ENCODE data around the gene CORO1C. TPM values are rescaled to one million over a fixed set of nuclear protein-coding genes. Genes with fewer than 3 reads are reported as not detected.

CORO1C gene
- total RNA-seq, 2 experiments from 2014 or later = 30.9 to 35.7 TPM

DNA sequence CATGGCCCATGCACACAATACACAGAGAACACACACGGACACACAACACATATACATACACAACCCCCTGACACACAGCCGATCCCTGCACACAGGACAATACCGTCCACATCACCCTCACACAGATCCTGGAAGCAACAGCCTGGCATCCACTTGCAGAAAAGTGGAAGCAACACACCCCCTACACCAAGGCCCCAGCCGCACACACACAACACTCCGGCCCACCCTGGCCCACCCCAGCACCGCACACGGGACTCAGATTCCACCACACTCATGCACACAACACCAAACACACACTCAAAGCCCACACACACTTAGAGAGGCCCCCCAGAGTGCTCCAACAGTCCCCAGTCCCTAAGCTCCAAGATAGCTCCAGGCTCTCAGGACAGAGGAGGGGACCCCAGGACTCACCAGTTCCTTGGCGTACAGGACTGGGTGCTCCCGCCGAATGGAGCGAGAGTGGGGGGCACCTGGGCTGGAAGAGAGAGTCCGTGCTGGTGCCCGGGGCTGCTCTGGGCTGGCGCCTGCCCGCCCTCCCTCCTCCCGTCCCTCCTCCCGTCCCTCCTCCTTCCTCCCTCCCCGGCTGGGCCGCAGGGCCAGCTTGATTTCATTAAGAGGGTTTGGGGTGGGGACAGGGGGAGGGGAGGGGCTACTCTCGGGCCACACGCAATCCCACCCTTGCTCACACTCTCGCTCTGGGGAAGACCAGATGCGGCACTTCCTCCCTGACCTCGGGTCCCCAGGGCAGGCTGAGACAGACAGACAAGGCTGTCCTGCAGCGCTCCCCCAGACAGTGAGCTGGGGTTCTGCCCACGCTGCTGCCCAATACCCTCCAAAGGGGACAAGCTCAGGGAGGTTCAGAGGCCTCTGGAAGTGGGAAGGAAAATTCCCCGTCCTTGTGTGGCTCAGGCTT lies 133.5 kb downstream of the CORO1C start, which contains the start of gene TMEM119:
TMEM119 (minus strand) TSS at position 526 of the 913 bp plus-strand sequence. CDS start 5,701 bp downstream, outside the sequence.
- no peak within 1 kb of the TSS for H3K27ac Mint-ChIP-seq
- ChIA-PET POLR2A (no interaction called here), CTCF (interaction anchor here (1.5 kb wide), 1 partner anchor 20 kb away, joined by 3 read pairs; no protein-coding TSS in a partner anchor)
- no peak for DNase-seq
- no peaks in the 10 kb centered on the region for H3K36me3 Mint-ChIP-seq (ENCODE audit: low read depth)
- no peaks in the 10 kb centered on the region for H3K27me3 Mint-ChIP-seq
- no peaks in the 10 kb centered on the region for H3K4me1 Mint-ChIP-seq
- no peaks in the 10 kb centered on the region for H3K9me3 Mint-ChIP-seq
- no peak within 1 kb of the TSS for H3K4me3 Mint-ChIP-seq

GRCh38 chr12:108596854-108597558 lies 134.3 kb downstream of the CORO1C start:
- POLR2A ChIA-PET = interaction anchor here (1.1 kb wide), 1 partner anchor 41 kb away, joined by 3 read pairs; no protein-coding TSS in a partner anchor
- CTCF ChIA-PET = no interaction called here
- H3K4me3 Mint-ChIP-seq = no peak overlapping the region
- H3K36me3 Mint-ChIP-seq (ENCODE audit: low read depth) = no peaks in the 10 kb centered on the region
- H3K27me3 Mint-ChIP-seq = no peaks in the 10 kb centered on the region
- no peaks in the 10 kb centered on the region for H3K9me3 Mint-ChIP-seq
- no peak for DNase-seq
- H3K4me1 Mint-ChIP-seq = no peaks in the 10 kb centered on the region
- no peak overlapping the region for H3K27ac Mint-ChIP-seq

DNA sequence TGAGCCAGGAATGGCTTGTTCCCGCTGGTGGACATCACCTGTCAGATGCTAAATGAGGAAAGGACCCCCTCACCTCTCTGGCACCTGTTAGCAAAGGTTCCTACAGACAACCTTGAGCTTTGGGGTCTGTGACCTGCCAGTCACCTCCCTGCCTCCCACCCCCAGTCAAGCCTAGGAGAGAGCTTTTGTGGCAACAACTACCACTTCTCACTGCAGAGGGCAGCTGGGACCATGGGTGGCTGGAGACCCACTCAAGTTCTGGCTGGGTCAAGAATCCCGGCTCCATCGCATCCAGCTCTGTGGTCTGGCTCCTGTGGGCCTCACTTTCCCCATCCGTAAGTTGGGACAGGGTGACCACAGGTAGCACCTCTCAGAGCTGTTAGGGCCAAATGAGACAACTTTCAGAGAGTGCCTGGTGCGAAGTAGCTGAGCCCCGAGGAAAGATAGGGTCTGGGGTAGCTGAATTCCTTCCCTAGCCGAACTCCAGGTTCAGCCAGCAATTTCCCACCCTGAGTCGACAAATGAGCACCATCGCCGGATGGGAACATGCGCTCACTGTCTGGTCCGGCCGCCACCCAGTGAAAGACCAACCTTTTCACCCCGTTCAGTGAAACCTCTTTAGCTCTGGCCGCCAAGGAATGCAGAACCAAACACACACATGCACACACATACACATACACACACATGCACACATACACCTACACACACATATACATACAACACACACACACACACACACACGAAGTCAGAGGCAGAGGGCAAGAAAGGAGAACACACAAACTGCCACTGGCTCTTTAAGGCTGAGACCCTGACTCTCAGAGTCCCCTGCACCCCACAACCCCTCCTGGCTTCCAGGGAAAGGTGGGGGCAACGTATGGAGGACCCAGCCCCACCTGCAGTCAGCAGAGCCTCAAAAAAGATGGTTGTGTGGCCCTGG lies 135.3 kb downstream of the CORO1C start:
- POLR2A ChIA-PET = interaction anchor here (1.1 kb wide), 1 partner anchor 42 kb away, joined by 3 read pairs; no protein-coding TSS in a partner anchor
- no peaks in the 10 kb centered on the region for H3K9me3 Mint-ChIP-seq
- no peak overlapping the region for H3K27ac Mint-ChIP-seq
- no peak for DNase-seq
- CTCF ChIA-PET = no interaction called here
- H3K27me3 Mint-ChIP-seq = no peaks in the 10 kb centered on the region
- no peaks in the 10 kb centered on the region for H3K4me1 Mint-ChIP-seq
- no peak overlapping the region for H3K4me3 Mint-ChIP-seq
- no peaks in the 10 kb centered on the region for H3K36me3 Mint-ChIP-seq (ENCODE audit: low read depth)

Other genes with a start within 250 kb of the CORO1C start
- 1 to 10 TPM; 6.3 to 7.1 TPM for gene FICD, start 216.2 kb downstream of the CORO1C start, total RNA-seq
- 10 to 100 TPM; 68.9 to 70.3 TPM for gene SART3, start 170.3 kb downstream of the CORO1C start, total RNA-seq
- gene ISCU, start 168.9 kb downstream of the CORO1C start, total RNA-seq = 10 to 100 TPM; 69.9 to 74.1 TPM
- gene TMEM119, start 133.4 kb downstream of the CORO1C start, total RNA-seq = 1 to 10 TPM in 1 of 2 experiments, under 1 TPM in 1; 0.80 to 1.0 TPM
- gene SELPLG, start 97.6 kb downstream of the CORO1C start, total RNA-seq = 100 to 1,000 TPM; 289 to 301 TPM
- gene SSH1, start 126.1 kb upstream of the CORO1C start, total RNA-seq = 10 to 100 TPM; 56.7 to 57.4 TPM
- not detected for gene DAO, start 148.6 kb upstream of the CORO1C start, total RNA-seq

All from activated CD4-positive, alpha-beta memory T cell treated with anti-CD3 and anti-CD28 coated beads, Interleukin-2, amount 10 ng/mL, durations not matched to agents 7 days and 5 days (primary cell).